Endometrial microvascular endothelial cells (primary cell): ENCODE results near the gene VPS33A. TPM values are rescaled to one million over a fixed set of nuclear protein-coding genes. Genes with fewer than 3 reads are reported as not detected.
"Not testable (repeated sequence)": the region's sequence is repeated elsewhere in the genome, so short reads cannot be mapped to it uniquely, and the experiment has no call there.

ENCODE experiments used
- in situ Hi-C: cut with HindIII; loops from 2 replicates; pipeline ENCODE4 v1.10.0; 2017; ENCODE audit warnings: low sequenced_read_pairs, low pct_unique_long_range_greater_than_20kb; ENCODE audit errors: inconsistent ontology term
- total RNA-seq: library from RNA; depleted of rRNA; stranded (reverse); fragments of >200 nt; gene quantifications from one replicate; pipeline ENCODE4 v1.2.3, GENCODE V29; 2015; ENCODE audit errors: inconsistent ontology term

Gene VPS33A
- total RNA-seq, 1 donor from 2014 or later: 23.9 TPM

- in situ Hi-C loops: not testable (repeated sequence)
These were observed 5.6 kb downstream of the VPS33A start for GRCh38 chr12:122260735-122261134.

GRCh38 chr12:122258939-122259338 is 7.4 kb downstream of the VPS33A start:
- in situ Hi-C loops: not testable (repeated sequence)

- in situ Hi-C loops: not testable (repeated sequence)
These were observed 7.8 kb downstream of the VPS33A start for GRCh38 chr12:122258462-122258861.

- in situ Hi-C loops: no loop called here
These were observed 15.8 kb downstream of the VPS33A start for GRCh38 chr12:122250536-122250935.

- in situ Hi-C loops: no loop called here
These were observed 16.2 kb downstream of the VPS33A start for GRCh38 chr12:122250047-122250446.

- in situ Hi-C loops: no loop called here
These were observed 20.7 kb downstream of the VPS33A start for GRCh38 chr12:122245553-122245952.

GRCh38 chr12:122244565-122245371 is 21.5 kb downstream of the VPS33A start:
- in situ Hi-C loops: no loop called here

- in situ Hi-C loops: no loop called here
These were observed 22.3 kb downstream of the VPS33A start for GRCh38 chr12:122243965-122244364.

- in situ Hi-C loops: no loop called here
These were observed 27.4 kb downstream of the VPS33A start for GRCh38 chr12:122238861-122239260.

GRCh38 chr12:122235741-122236140 is 30.6 kb downstream of the VPS33A start:
- in situ Hi-C loops: no loop called here

- in situ Hi-C loops: no loop called here
These were observed 33.6 kb downstream of the VPS33A start for GRCh38 chr12:122232691-122233090.

GRCh38 chr12:122230798-122231197 is 35.5 kb downstream of the VPS33A start:
- in situ Hi-C loops: no loop called here

- in situ Hi-C loops: no loop called here
These were observed 38.2 kb downstream of the VPS33A start for GRCh38 chr12:122228092-122228491.

- in situ Hi-C loops: no loop called here
These were observed 39.0 kb downstream of the VPS33A start for GRCh38 chr12:122227341-122227740.

GRCh38 chr12:122226366-122227125 is 39.7 kb downstream of the VPS33A start:
- in situ Hi-C loops: no loop called here

GRCh38 chr12:122225683-122226365 is 40.5 kb downstream of the VPS33A start, which contains the start of gene DIABLO:
DIABLO (minus strand) TSS chr12:122226052; CDS start chr12:122226014, 38 bp downstream.
- in situ Hi-C loops: no loop called here

- in situ Hi-C loops: no loop called here
These were observed 49.8 kb downstream of the VPS33A start for GRCh38 chr12:122216445-122216844.

GRCh38 chr12:122215771-122216170 is 50.5 kb downstream of the VPS33A start:
- in situ Hi-C loops: no loop called here

- in situ Hi-C loops: no loop called here
These were observed 58.0 kb downstream of the VPS33A start for GRCh38 chr12:122208073-122208820.
